HFF-Myc (cell line): ENCODE measurements around the gene LAMB4.

Experiments
- DNase-seq: peaks from one replicate; pipeline ENCODE4 v3.0.0-alpha.2; 2011; ENCODE audit warnings: low read depth; ENCODE audit errors: extremely low read depth
- H3K4me3 ChIP-seq: replicated peaks from 2 replicates; pipeline ENCODE4 v1.5.1; 2011; ENCODE audit warnings: low read depth, mild to moderate bottlenecking, control low read depth, low read length
- CTCF ChIP-seq: IDR thresholded peaks from 2 replicates; pipeline ENCODE4 v1.5.1; 2012; ENCODE audit warnings: mild to moderate bottlenecking, low read depth, low read length, control low read depth; ENCODE audit errors: missing control alignments

LAMB4 gene

GRCh38 chr7:108051454-108051853 is 78.7 kb downstream of the LAMB4 start:
- H3K4me3 ChIP-seq = no peak overlapping the region
- no peak for TF ChIP-seq CTCF
- no peak for DNase-seq

- TF ChIP-seq CTCF = no peak
- DNase-seq = no peak
- no peak overlapping the region for H3K4me3 ChIP-seq
Observed at GRCh38 chr7:108049962-108050361, 80.2 kb downstream of the LAMB4 start.

- no peak for DNase-seq
- H3K4me3 ChIP-seq = no peak overlapping the region
- TF ChIP-seq CTCF = no peak
Observed at GRCh38 chr7:108048422-108048821, 81.7 kb downstream of the LAMB4 start.

- no peak for TF ChIP-seq CTCF
- no peak overlapping the region for H3K4me3 ChIP-seq
- no peak for DNase-seq
Observed at GRCh38 chr7:108046952-108047506, 83.1 kb downstream of the LAMB4 start.

GRCh38 chr7:108045669-108046068 is 84.5 kb downstream of the LAMB4 start:
- no peak overlapping the region for H3K4me3 ChIP-seq
- TF ChIP-seq CTCF = no peak
- DNase-seq = no peak

GRCh38 chr7:108045154-108045553 is 85.0 kb downstream of the LAMB4 start:
- TF ChIP-seq CTCF = no peak
- no peak for DNase-seq
- H3K4me3 ChIP-seq = no peak overlapping the region

GRCh38 chr7:108044345-108044744 is 85.8 kb downstream of the LAMB4 start:
- no peak overlapping the region for H3K4me3 ChIP-seq
- no peak for DNase-seq
- TF ChIP-seq CTCF = no peak
